ENCODE measurements around the gene GOLGA6L2. TPM values are rescaled to one million over a fixed set of nuclear protein-coding genes. Genes with fewer than 3 reads are reported as not detected.
"Not testable (repeated sequence)": the region's sequence is repeated elsewhere in the genome, so short reads cannot be mapped to it uniquely, and the experiment has no call there.

GOLGA6L2 gene
- not detected in 2 replicates for total RNA-seq

GRCh38 chr15:23447107-23447500, at the start of gene GOLGA6L2:
Gene GOLGA6L2, minus strand, starts transcription at chr15:23447243. Its CDS starts 62 bp downstream, at chr15:23447181.
- intact Hi-C loops (cut with micrococcal nuclease) = no loop called here

- intact Hi-C loops (cut with micrococcal nuclease) = no loop called here
These were observed 37.8 kb upstream of the GOLGA6L2 start for GRCh38 chr15:23484870-23485269.

GRCh38 chr15:23483821-23484299, 36.8 kb upstream of the GOLGA6L2 start:
- intact Hi-C loops (cut with micrococcal nuclease) = no loop called here

- intact Hi-C loops (cut with micrococcal nuclease) = no loop called here
These were observed 35.9 kb upstream of the GOLGA6L2 start for GRCh38 chr15:23482764-23483489.

- intact Hi-C loops (cut with micrococcal nuclease) = no loop called here
These were observed 35.2 kb upstream of the GOLGA6L2 start for GRCh38 chr15:23482228-23482627.

GRCh38 chr15:23477920-23478319, 30.9 kb upstream of the GOLGA6L2 start:
- intact Hi-C loops (cut with micrococcal nuclease) = no loop called here

- intact Hi-C loops (cut with micrococcal nuclease) = no loop called here
These were observed 25.6 kb upstream of the GOLGA6L2 start for GRCh38 chr15:23472678-23473077.

GRCh38 chr15:23472033-23472432, 25.0 kb upstream of the GOLGA6L2 start:
- intact Hi-C loops (cut with micrococcal nuclease) = no loop called here

GRCh38 chr15:23467110-23467600, 20.1 kb upstream of the GOLGA6L2 start:
- intact Hi-C loops (cut with micrococcal nuclease) = loop anchor here (10.0 kb wide), 1 partner anchor 432 kb away; the partner anchor contains the start of gene TUBGCP5

GRCh38 chr15:23457890-23458289, 10.8 kb upstream of the GOLGA6L2 start:
- intact Hi-C loops (cut with micrococcal nuclease) = no loop called here

- intact Hi-C loops (cut with micrococcal nuclease) = no loop called here
These were observed 582 bp downstream of the GOLGA6L2 start for GRCh38 chr15:23446215-23447106.

GRCh38 chr15:23444269-23444668, 2.8 kb downstream of the GOLGA6L2 start:
- intact Hi-C loops (cut with micrococcal nuclease) = no loop called here

GRCh38 chr15:23441204-23441603, 5.8 kb downstream of the GOLGA6L2 start:
- intact Hi-C loops (cut with micrococcal nuclease) = no loop called here

GRCh38 chr15:23440596-23440995, 6.4 kb downstream of the GOLGA6L2 start:
- intact Hi-C loops (cut with micrococcal nuclease) = no loop called here

GRCh38 chr15:23439513-23439912, 7.5 kb downstream of the GOLGA6L2 start:
- intact Hi-C loops (cut with micrococcal nuclease) = no loop called here

GRCh38 chr15:23438816-23439466, 8.1 kb downstream of the GOLGA6L2 start:
- intact Hi-C loops (cut with micrococcal nuclease) = no loop called here

- intact Hi-C loops (cut with micrococcal nuclease) = no loop called here
These were observed 9.4 kb downstream of the GOLGA6L2 start for GRCh38 chr15:23437673-23438072.

- intact Hi-C loops (cut with micrococcal nuclease) = no loop called here
These were observed 9.9 kb downstream of the GOLGA6L2 start for GRCh38 chr15:23437146-23437545.

- intact Hi-C loops (cut with micrococcal nuclease) = no loop called here
These were observed 10.6 kb downstream of the GOLGA6L2 start for GRCh38 chr15:23436421-23436820.

GRCh38 chr15:23434699-23435098, 12.3 kb downstream of the GOLGA6L2 start:
- intact Hi-C loops (cut with micrococcal nuclease) = not testable (repeated sequence)

GRCh38 chr15:23425327-23425726, 21.7 kb downstream of the GOLGA6L2 start:
- intact Hi-C loops (cut with micrococcal nuclease) = not testable (repeated sequence)
